Measurements from ENCODE around the gene TMEM26.
"Not testable (repeated sequence)": the region's sequence is repeated elsewhere in the genome, so short reads cannot be mapped to it uniquely, and the experiment has no call there.

The TMEM26 gene

GRCh38 chr10:61398366-61399129 is 54.6 kb downstream of the TMEM26 start:
- no peak for DNase-seq (ENCODE audit: low spot score)
- in situ Hi-C loops (cut with MboI; ENCODE audit: low pct_unique_long_range_greater_than_20kb, low sequenced_read_pairs, unreplicated experiment), result no loop called here

GRCh38 chr10:61397175-61397986 is 55.8 kb downstream of the TMEM26 start:
- no peak for DNase-seq (ENCODE audit: low spot score)
- in situ Hi-C loops (cut with MboI; ENCODE audit: low pct_unique_long_range_greater_than_20kb, low sequenced_read_pairs, unreplicated experiment), result no loop called here
- TF ChIP-seq, protein P1, sequence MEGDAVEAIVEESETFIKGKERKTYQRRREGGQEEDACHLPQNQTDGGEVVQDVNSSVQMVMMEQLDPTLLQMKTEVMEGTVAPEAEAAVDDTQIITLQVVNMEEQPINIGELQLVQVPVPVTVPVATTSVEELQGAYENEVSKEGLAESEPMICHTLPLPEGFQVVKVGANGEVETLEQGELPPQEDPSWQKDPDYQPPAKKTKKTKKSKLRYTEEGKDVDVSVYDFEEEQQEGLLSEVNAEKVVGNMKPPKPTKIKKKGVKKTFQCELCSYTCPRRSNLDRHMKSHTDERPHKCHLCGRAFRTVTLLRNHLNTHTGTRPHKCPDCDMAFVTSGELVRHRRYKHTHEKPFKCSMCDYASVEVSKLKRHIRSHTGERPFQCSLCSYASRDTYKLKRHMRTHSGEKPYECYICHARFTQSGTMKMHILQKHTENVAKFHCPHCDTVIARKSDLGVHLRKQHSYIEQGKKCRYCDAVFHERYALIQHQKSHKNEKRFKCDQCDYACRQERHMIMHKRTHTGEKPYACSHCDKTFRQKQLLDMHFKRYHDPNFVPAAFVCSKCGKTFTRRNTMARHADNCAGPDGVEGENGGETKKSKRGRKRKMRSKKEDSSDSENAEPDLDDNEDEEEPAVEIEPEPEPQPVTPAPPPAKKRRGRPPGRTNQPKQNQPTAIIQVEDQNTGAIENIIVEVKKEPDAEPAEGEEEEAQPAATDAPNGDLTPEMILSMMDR (IDR thresholded peaks at IDR 0.05; ENCODE audit: extremely low read depth, insufficient read depth, missing control alignments), result no peak

More at GRCh38 chr10:61398366-61399129, 54.6 kb downstream of the TMEM26 start:
- TF ChIP-seq, protein P1 (IDR thresholded peaks at IDR 0.05; ENCODE audit: extremely low read depth, insufficient read depth, missing control alignments), result no peak

DNA sequence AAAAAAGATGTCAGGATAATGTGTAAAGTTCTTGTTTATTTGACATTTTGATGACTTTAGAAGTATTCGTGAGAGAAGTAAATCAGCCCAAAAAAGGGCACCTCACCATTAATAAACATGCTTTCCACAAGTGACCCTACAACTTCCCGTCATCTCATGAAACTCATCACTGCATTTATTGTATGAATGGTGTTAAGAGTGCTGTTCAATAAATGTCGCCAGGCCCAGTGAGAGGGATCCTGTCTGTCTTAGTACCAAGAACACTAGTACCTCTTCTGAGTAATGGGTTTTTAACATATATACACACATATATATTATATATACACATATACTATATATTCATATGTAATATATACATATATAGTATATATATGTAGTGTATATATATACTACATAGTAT is 61.9 kb downstream of the TMEM26 start:
- in situ Hi-C loops (cut with MboI; ENCODE audit: low pct_unique_long_range_greater_than_20kb, low sequenced_read_pairs, unreplicated experiment), result no loop called here
- TF ChIP-seq, protein P1 (IDR thresholded peaks at IDR 0.05; ENCODE audit: extremely low read depth, insufficient read depth, missing control alignments), result no peak
- DNase-seq (ENCODE audit: low spot score), result no peak

DNA sequence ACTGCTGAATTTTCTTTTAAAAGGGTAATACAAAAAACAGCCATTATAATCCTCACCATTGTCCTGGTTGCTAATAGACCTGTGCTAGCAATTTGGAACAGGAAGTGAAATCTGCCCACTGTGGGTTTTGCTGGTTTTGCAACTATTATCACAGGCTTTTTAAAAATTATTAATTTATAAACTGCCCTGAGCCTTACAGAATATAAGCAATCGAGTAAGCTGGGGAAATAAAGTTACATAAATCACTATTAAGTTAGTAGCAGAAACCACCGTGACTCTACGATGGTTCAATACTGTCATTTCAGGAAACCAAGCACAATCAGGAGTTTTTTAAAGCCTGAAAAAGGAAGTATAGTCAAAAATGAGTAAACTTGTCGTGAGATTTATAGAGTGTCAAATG is 62.3 kb downstream of the TMEM26 start:
- in situ Hi-C loops (cut with MboI; ENCODE audit: low pct_unique_long_range_greater_than_20kb, low sequenced_read_pairs, unreplicated experiment), result no loop called here
- no peak for DNase-seq (ENCODE audit: low spot score)
- TF ChIP-seq, protein P1 (IDR thresholded peaks at IDR 0.05; ENCODE audit: extremely low read depth, insufficient read depth, missing control alignments), result no peak

DNA sequence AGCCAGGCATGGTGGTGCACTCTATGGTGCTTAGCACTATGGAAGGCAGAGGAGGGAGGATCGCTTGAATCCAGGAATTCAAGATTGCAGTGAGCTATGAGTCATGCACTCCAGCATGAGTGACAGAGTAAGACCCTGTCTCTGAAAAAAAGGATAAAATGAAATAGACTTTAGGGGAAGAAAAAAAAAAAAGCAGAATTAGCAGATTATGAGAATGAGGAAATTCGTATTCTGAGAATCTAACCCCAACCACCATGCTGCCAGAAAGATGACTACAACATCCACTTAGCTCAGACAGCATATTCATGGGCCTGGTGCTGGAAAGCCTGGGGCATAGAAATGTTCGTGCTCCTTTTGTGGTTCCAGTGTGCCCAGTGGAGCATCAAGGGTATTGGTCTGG is 63.3 kb downstream of the TMEM26 start:
- TF ChIP-seq, protein P1 (IDR thresholded peaks at IDR 0.05; ENCODE audit: extremely low read depth, insufficient read depth, missing control alignments), result no peak

GRCh38 chr10:61388986-61389385 is 64.2 kb downstream of the TMEM26 start:
- in situ Hi-C loops (cut with MboI; ENCODE audit: low pct_unique_long_range_greater_than_20kb, low sequenced_read_pairs, unreplicated experiment), result not testable (repeated sequence)

More for the DNA sequence above, 63.3 kb downstream of the TMEM26 start:
- in situ Hi-C loops (cut with MboI; ENCODE audit: low pct_unique_long_range_greater_than_20kb, low sequenced_read_pairs, unreplicated experiment), result no loop called here
- DNase-seq (ENCODE audit: low spot score), result no peak

More at GRCh38 chr10:61388986-61389385, 64.2 kb downstream of the TMEM26 start:
- not testable (repeated sequence) for DNase-seq (ENCODE audit: low spot score)
